ENCODE results near the gene EDDM3A. TPM values are rescaled to one million over a fixed set of nuclear protein-coding genes. Genes with fewer than 3 reads are reported as not detected.

Gene EDDM3A
- total RNA-seq, 4 donors from 2014 or later: not detected

- no peak overlapping the region for H3K4me3 ChIP-seq (ENCODE audit: low read depth, poor library complexity, severe bottlenecking)
- intact Hi-C loops (cut with DNase I; ENCODE audit: low total_unique reads): no loop called here
- WGBS, 2 donors: 67% methylated on average over 1 of the region's 1 CpG
- TF ChIP-seq POLR2A (IDR thresholded peaks at IDR 0.05) (no peak), CTCF (IDR thresholded peaks at IDR 0.05) (no peak)
- no peak for DNase-seq (ENCODE audit: low spot score in 2 of 2)
Measured at GRCh38 chr14:20726531-20726930, 19.2 kb upstream of the EDDM3A start.

- no peak overlapping the region for H3K4me3 ChIP-seq (ENCODE audit: low read depth, poor library complexity, severe bottlenecking)
- TF ChIP-seq CTCF (IDR thresholded peaks at IDR 0.05): no peak
- TF ChIP-seq POLR2A (IDR thresholded peaks at IDR 0.05): no peak
- intact Hi-C loops (cut with DNase I; ENCODE audit: low total_unique reads): no loop called here
- no peak for DNase-seq (ENCODE audit: low spot score in 2 of 2)
- 73 to 85% methylated on average over 6 of the region's 6 CpGs for WGBS, 2 donors
Measured at GRCh38 chr14:20730891-20731290, 14.8 kb upstream of the EDDM3A start.

GRCh38 chr14:20732477-20732876 lies 13.2 kb upstream of the EDDM3A start:
- H3K4me3 ChIP-seq (ENCODE audit: low read depth, poor library complexity, severe bottlenecking): no peak overlapping the region
- intact Hi-C loops (cut with DNase I; ENCODE audit: low total_unique reads): no loop called here
- WGBS, 2 donors: 78 to 94% methylated on average over 5 of the region's 5 CpGs
- TF ChIP-seq CTCF (IDR thresholded peaks at IDR 0.05): no peak
- TF ChIP-seq POLR2A (IDR thresholded peaks at IDR 0.05): no peak
- no peak for DNase-seq (ENCODE audit: low spot score in 2 of 2)

GRCh38 chr14:20732979-20733635 lies 12.6 kb upstream of the EDDM3A start:
- no peak overlapping the region for H3K4me3 ChIP-seq (ENCODE audit: low read depth, poor library complexity, severe bottlenecking)
- intact Hi-C loops (cut with DNase I; ENCODE audit: low total_unique reads): no loop called here
- no peak for TF ChIP-seq POLR2A (IDR thresholded peaks at IDR 0.05)
- no peak for TF ChIP-seq CTCF (IDR thresholded peaks at IDR 0.05)
- DNase-seq (ENCODE audit: low spot score in 2 of 2): no peak
- 51 to 63% methylated on average over 6 of the region's 6 CpGs for WGBS, 2 donors

- H3K4me3 ChIP-seq (ENCODE audit: low read depth, poor library complexity, severe bottlenecking): no peak overlapping the region
- DNase-seq (ENCODE audit: low spot score in 2 of 2): no peak
- intact Hi-C loops (cut with DNase I; ENCODE audit: low total_unique reads): no loop called here
- WGBS, 2 donors: 43 to 55% methylated on average over 6 of the region's 6 CpGs
- TF ChIP-seq POLR2A (IDR thresholded peaks at IDR 0.05): no peak
- TF ChIP-seq CTCF (IDR thresholded peaks at IDR 0.05): no peak
Measured at GRCh38 chr14:20733684-20734429, 11.8 kb upstream of the EDDM3A start.
